ENCODE data around the gene NT5DC1.

GRCh38 chr6:116145803-116146675 lies 45.4 kb downstream of the NT5DC1 start:
- TF ChIP-seq EP300 (IDR thresholded peaks at IDR 0.05) (no peak), POLR2A (IDR thresholded peaks at IDR 0.05) (no peak)
- TF ChIP-seq, protein P1, sequence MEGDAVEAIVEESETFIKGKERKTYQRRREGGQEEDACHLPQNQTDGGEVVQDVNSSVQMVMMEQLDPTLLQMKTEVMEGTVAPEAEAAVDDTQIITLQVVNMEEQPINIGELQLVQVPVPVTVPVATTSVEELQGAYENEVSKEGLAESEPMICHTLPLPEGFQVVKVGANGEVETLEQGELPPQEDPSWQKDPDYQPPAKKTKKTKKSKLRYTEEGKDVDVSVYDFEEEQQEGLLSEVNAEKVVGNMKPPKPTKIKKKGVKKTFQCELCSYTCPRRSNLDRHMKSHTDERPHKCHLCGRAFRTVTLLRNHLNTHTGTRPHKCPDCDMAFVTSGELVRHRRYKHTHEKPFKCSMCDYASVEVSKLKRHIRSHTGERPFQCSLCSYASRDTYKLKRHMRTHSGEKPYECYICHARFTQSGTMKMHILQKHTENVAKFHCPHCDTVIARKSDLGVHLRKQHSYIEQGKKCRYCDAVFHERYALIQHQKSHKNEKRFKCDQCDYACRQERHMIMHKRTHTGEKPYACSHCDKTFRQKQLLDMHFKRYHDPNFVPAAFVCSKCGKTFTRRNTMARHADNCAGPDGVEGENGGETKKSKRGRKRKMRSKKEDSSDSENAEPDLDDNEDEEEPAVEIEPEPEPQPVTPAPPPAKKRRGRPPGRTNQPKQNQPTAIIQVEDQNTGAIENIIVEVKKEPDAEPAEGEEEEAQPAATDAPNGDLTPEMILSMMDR (IDR thresholded peaks at IDR 0.05), result no peak
